UCSD-AML1 (cell line): ENCODE data around the gene SH3BP2.

Experiments
- DNase-seq: peaks from one replicate; lab custom pipeline; 2025; ENCODE audit not compliant: unreplicated experiment; lab: John Stamatoyannopoulos, UW

The SH3BP2 gene

DNA sequence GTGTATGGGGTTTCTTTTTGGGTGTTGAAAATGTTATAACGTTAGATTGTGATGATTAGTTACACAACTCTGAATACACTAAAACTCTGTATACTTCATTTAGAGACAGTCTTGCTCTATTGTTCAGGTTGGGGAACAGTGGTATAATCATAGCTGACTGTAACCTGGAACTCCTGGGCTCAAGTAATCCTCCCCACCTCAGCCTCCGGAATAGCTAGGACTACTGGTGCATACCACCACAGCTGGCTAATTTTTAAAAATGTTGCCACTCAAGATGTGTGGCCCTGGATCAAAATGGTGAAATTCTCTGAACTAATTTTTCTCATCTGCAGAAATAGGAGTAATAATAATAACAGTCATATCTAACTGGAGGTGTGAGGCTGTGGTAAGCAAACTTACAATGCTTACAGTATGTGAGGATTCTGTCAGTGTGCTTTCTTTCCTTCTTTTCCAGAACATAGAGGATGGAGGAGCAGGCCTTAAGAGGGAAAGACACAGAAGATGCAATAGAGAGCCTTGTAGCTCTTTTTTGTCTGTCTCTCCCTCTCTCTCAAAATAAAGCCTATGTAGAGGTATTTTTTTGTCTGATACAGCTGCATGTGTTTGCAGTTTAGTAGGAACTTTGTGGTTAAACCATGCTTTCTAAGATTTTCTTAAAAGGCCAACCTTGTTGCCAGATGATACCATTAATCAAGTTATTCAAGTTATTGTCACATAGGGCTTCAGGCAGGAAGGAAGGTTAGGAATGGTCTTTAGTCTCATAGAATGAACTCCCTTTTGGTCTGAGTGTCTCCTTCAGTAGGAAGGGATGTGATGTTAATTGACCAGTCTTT lies 58.3 kb downstream of the SH3BP2 start:
- no peak for DNase-seq

DNA sequence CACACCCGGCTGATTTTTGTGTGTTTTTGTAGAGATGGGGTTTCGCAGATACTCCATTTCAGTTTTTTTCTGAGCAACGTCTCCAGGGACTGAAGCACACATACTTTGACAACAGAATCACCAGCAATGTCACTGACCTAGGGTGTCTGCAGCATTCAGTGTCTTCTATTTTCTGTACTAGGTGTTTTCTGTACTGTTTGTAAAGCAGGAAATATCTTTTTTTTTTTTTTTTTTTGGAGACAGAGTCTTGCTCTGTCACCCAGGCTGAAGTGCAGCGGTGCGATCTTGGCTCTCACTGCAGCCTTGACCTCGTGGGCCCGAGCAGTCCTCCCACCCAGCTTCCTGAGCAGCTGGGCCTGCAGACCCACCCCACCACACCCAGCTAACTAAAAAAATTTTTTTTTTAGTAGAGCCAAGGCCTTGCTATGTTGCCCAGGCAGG lies 59.6 kb downstream of the SH3BP2 start:
- peak; percentile 51 for DNase-seq

DNA sequence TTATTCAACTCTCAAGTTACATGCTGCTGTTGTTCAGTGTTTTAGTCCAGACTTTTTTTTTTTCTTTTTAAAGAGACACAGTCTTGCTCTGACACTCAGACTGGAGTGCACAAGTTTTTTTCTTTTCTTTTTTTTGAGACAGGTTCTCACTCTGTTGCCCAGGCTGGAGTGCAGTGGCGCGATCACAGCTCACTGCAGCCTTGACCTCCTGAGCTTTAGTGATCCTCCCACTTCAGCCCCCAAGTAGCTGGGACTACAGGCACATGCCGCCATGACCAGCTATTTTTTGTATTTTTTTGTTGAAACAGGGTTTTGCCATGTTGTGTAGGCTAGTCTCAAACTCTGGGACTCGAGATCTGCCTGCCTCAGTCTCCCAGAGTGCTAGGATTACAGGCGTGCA lies 62.7 kb downstream of the SH3BP2 start:
- no peak for DNase-seq

DNA sequence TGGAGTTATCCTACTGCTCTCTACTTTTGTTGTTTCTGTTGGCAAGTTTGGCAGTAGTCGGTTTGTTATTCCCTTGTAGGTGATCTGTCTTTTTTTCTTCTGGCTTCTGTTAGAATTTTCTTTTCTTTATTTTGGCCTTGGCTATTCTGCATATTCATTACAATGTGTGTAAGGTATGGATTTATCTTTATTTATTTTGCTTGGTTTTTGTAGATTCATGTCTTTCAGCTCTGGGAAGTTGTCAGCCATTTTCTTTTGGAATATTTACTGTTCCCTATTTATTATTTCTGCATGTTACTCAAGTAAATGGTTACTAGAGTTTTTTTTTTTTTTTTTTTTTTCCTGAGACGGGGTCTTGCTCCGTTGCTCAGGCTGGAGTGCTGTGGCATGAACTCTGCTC lies 63.4 kb downstream of the SH3BP2 start:
- no peak for DNase-seq

DNA sequence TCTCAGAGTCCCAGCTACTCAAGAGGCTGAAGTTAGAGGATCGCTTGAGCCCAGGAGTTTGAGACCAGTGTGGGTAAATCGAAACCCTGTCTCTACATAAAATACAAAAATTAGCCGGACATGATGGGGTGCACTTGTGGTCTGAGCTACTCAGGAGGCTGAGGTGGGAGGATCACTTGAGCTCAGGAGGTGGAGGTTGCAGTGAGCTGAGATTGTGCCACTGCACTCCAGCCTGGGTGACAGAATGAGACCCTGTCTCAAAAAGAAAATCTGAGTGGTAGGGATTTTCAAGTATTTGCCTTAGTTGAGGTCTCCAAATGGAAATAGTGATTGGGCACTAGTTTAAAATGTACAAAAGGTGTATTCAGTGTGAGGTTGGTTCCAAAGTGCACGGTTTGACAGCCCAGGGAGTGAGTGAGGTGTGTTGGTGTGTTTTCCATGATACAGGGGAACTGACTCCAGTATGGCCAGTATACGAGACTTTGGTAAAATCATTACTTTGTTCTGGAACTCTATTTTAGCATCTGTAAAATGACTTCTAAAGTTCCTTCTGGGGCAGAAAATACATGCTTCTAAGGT lies 64.6 kb downstream of the SH3BP2 start:
- no peak for DNase-seq

DNA sequence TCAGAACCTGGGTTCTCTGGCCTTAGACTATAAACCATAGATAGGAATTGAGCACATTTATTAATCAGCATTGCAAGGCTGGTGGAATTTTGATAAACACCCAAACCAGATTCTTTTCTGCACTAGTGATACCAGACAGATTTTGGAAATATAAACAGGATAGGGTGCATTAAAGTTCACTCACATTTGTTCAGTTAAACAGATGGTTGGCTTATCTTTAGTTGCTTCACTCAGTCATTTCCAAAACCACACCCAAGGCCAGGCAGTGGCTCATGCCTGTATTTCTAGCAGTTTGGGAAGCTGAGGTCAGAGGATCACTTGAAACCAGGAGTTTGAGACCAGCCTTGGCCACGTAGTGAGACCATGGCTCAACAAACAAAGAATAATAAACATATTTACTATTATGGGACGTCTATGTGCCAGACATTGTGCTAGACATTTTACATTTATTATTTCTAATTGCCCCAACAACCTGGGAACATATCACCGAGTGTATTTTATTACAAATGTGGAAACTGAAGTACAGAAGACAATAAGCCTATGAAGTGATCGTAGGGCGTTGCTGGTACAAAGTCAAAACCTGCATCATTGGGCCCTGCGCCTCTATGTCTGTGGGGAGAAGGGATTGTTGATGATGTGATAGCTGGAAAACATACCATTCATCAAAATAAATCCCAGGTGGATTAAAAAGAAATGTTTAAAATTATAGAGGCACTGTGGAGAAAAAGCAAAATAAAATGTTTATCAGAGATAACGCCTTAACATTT lies 65.7 kb downstream of the SH3BP2 start:
- no peak for DNase-seq

DNA sequence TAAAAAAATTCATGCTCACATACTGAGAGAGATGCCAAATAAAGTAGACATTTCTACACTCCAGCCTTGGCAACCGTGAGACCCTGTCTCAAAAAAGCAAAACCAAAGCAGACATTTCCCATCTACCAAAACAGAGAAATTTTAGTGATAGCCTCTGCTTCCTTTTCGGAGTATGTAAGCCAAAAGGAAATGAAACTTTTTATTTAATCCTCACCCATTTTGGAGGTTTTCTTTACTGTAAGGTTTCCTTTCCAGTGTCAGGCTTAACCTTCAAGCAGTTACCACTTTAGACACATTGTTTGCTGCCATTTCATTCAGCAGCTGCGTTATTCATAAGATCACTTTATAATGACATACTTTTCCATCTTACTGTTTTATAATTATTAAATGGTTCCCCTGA lies 66.6 kb downstream of the SH3BP2 start:
- DNase-seq, result no peak

DNA sequence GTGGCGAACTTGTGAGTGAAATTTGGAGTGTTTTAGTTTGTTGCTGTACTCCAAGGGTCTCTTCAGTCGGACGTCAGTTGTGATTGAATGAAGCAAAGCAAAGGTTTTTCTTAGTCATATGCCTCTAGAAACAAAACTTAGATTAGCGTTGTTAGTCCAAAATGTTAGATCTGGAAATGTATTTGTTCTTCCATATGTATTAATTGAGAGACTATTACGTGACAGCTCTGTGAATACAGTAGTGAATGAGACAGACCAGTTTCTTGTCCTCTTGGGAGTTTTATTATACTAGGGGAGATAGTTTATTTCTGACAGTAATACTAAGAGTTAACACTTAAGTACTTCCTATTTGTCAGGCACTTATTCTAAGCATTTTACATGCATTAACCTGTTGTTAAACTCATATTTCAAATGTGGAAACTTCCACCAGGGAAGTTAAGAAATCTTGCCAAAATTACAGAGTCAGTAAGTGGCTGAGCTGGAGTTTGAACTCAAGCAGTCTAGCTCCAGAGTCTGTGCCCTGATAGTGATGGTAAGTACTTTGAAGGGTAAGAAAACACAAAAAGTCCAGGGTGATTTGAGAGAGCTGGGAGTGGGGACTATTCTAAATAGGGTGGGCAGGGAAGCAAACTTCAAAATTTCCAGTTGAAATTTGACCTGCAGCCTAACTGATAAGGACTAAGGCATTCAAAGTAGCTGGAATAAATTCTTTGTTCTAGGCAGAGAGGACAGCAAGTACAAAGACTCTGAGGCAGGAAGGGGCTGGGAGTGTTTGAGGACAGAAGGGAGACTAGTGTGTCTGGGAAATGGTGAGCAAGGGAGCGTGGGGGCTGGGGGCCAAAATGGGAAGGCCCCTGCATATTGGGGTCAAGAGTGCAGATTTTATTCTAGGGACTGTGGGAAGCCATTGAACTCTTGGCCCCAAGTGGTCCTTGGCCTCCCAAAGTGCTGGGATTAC lies 67.8 kb downstream of the SH3BP2 start:
- no peak for DNase-seq

DNA sequence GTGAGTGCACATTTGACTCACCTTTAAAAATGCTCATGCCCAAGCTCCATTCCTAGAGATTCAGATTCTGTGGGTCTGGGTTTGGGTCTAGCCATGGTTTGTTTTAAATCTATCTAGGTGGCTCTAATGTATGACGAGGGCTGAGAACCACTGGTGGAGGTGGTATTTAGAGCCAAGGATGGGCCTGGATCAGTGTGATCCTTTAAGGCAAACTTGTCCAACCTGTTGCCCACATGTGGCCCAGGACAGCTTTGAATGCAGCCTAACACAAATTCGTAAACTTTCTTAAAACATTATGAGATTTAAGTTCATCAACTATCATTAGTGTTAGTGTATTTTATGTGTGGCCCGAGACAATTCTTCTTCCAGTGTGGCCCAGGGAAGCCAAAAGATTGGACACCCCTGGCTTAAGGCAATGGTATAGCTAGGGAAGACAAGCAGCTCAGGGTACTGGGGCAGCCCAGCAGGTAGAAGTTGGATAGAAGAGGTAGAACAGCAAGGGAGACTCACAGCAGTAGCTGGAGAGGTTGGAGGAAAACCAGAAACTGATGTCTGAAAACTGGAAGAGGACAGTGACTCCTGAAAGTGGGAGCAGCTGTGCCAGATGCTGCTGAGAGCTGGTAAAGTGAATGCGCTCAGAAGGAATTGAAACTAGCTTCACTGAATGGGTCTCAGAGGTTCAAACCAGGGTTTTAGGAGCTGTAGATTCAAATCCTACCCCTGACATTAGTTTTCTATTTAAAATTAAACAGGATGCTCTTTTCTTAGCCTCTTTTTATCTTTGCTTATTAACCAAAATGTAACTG lies 68.9 kb downstream of the SH3BP2 start:
- no peak for DNase-seq

DNA sequence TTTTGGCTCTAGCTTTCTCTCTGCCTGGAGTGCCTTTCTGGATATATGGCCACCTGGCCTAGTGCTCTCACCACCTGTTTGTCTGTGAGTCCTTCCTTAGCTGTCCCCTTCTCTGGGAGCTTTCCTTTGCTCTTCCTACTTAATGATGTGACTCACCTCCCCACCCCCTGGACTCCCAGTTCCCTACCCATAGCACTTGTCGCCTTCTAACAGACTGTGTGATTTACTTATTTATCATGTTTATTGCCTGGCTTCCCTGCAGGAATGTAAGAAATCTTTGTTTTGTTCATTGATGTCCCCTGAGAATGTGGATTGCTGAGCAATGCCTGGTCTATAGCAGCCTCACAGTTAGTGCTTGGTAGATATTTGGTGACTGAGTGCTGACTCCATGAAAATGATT lies 69.6 kb downstream of the SH3BP2 start:
- no peak for DNase-seq

DNA sequence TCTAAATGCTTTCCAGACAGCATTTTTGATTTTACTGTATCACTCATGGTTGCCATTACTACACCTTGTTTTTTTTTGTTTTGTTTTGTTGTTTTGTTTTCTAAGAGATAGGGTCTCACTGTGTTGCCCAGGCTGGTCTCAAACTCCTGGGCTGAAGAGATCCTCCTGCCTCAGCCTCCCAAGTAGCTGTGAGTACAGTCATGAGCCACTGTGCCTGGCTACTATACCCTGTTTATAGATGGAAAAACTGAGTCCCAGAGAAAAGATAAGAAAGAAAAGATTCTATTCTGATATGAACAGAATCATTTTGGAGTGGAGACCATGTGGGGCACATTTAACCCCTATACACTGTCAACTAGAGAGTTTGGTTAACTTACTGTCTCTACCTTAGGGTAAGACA lies 70.8 kb downstream of the SH3BP2 start:
- DNase-seq, result no peak

DNA sequence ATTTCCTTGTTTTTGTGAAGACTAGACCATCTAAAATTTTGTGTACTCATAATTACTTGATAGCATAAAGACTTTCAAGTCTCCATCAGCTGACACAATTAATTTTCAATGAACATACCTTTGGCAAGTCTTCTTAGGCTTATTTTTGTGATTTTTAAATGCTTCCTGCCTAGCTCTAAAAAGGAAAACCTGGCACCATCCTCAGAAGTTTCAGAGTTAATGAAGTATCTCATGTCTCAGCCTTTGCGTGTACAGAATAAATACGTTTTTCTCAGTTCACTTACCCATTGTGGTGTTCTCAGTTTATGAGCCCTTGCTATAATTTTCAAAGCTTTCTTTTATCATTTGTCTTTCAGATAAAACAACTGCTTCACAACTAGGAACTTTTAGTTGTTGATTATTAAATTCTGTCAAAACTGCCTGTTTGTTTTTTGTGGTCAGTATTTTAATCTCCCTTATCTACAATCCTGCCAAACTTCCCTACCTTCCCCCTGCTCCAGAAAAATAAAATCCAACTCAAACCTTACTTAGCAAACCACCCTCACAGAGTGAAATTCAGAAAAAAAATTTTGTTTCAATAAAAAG lies 72.4 kb downstream of the SH3BP2 start:
- no peak for DNase-seq

DNA sequence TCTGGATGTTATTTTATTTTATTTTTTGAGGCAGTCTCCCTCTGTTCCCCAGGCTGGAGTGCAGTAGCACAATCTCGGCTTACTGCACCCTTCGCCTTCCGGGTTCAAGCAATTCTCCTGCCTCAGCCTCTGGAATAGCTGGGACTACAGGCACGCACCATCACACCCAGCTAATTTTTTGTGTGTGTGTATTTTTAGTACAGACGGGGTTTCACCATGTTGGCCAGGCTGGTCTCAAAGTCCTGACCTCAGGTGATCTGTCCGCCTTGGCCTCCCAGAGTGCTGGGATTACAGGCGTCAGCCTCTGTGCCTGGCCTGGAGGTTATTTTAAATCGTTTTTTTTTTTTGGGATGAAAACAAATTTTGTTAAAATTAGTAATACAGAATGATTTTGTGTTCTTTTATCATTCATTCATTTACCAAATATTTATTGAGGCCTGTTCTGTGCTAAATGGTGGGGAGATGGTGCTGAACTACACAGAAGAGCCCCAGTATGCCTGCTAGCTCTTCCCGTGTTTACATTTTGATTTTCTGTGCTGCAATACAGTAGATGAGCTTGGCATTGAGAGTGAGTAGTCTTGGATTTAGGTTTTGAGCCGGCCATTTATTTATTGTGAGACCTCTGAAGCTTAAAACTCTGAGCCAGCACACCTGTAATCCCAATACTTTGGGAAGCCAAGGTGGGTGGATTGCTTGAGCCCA lies 73.4 kb downstream of the SH3BP2 start:
- no peak for DNase-seq

DNA sequence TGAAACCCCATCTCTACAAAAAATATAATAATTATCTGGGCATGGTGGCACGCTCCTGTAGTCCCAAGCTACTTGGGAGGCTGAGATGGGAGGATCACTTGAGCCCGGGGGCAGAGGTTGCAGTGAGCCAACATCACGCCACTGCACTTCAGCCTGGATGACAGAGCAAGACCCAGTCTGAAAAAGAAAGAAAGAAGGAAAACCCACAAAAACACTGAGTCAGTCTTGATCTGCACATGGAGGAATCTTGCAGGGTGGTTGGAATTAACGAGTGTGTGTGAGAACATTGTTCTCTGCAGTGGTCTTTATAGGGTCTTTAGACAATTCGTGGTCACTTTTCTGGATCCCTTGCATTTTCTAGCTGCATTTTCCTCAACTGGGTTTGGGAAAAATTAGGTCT lies 74.0 kb downstream of the SH3BP2 start:
- no peak for DNase-seq

DNA sequence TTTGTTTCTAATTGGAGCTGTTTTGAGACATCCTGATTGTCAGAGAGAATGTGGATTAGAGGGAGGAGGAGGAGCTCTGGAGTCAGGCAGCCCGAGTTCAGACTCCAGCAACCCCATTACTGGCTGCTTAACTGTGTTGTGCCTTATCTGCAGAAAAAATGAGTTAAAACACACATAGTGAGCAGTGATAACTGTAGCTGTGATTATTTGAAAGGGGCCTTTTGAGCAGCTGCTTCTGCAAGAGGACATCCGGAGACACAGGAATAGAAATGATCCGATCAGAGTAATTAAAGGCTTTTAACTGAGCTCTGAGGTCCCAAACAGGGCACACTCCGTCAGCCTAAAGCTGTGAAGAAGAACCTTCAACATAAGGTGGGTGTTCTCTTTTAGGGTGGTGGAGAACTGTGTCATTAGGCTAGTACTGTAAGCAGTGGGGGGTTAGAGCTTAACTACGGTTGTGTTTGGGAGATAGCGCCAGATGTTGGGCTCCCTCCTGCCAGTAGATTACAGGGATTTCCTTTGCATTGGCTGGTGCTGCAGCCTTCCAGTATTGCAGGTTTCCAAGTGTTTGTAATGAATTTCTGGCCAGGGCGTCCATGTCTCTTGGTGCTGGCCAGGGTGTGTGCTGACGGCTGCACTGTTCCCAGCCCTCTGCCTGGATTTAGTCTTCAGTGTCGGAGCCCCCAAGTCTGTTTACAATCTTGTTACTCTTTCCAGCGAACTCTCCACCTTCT lies 75.0 kb downstream of the SH3BP2 start:
- DNase-seq, result no peak

DNA sequence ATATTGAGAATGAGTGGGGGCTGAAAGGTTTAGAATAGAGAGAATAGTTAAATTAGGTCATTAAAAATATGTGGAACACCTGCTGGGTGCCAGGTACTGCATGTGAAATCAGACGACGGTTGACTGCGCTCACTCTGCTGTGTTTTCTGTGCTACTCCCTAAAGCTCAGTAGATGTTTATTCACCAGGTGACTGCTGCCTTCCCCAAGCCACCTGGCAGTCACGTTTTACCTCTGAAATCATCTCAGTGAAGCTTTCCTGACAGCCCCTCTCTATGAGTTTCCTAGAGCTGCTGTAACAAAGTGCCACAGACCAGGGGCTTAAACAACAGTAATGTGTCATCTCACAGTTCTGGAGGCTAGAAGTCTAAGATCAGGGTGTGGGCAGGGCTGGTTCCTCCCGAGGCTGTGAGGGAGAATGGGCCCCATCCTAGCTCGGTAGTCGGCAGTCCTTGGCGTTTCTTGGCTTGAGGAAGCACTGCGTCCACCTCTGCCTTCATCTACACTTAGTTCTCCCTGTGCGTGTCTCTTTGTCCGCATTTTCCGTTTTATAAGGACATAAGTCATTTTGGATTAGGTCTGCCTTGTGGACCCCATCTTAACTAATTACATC lies 76.1 kb downstream of the SH3BP2 start:
- DNase-seq, result no peak

DNA sequence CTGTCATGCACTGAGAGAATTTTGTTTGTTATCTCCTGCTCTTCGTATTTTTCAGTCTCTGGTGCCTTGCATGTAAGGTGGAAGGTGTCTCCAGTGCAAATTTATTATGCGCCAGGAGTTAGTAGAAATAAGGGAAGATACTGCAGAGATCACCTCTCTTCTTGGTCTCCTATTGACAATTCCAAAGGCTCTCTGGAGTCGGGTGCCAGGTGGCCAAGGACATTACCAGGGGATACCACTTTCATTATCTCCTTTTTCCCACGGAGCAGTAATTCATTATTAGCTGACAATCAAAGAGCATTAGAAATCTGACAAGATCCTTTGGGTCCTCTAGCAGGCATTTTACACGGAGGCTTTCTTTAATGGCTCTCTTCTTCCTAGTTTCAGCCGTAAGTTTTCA lies 76.8 kb downstream of the SH3BP2 start:
- no peak for DNase-seq

DNA sequence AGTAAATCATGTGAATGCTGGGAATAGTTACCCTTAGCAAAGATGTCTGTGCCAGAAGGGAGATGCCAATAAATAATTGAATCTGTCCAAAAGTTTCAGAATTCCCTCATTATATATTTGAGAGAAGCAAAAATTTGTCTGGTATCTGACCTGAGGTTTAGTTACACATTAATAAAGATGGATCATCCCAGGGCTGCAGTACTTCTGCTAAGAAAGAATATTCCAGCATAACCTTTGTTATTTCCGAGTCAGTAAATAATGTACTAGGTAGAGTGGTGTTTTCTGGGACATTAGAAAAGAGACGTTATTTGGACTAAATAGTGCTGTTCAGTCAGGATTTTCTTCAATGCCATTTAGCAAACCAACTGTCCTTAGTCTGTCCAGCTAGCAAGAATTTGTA lies 77.2 kb downstream of the SH3BP2 start:
- DNase-seq, result no peak
